ENCODE results near the gene HBB. TPM values are rescaled to one million over a fixed set of nuclear protein-coding genes. Genes with fewer than 3 reads are reported as not detected.

The HBB gene
- total RNA-seq, 1 donor from 2014 or later: not detected

DNA sequence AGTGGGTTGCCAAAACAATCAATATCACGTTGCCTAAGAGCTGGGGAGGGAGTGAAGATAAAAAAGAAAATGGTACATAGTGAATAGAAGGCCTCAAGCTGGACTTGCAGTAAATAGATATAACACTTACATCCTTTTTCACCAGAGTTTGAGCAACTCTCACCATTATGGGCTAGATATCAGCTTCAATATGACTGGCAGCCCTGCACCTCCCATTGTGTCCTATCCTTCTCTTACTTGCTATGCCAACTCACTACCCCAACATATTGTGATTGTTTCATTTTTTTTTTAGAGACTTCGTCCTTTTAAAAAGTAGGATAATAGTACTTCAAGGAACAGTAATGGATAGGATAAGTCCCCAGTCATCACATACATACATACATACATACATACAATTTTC, 15.3 kb upstream of the HBB start:
- TF ChIP-seq, protein P1, sequence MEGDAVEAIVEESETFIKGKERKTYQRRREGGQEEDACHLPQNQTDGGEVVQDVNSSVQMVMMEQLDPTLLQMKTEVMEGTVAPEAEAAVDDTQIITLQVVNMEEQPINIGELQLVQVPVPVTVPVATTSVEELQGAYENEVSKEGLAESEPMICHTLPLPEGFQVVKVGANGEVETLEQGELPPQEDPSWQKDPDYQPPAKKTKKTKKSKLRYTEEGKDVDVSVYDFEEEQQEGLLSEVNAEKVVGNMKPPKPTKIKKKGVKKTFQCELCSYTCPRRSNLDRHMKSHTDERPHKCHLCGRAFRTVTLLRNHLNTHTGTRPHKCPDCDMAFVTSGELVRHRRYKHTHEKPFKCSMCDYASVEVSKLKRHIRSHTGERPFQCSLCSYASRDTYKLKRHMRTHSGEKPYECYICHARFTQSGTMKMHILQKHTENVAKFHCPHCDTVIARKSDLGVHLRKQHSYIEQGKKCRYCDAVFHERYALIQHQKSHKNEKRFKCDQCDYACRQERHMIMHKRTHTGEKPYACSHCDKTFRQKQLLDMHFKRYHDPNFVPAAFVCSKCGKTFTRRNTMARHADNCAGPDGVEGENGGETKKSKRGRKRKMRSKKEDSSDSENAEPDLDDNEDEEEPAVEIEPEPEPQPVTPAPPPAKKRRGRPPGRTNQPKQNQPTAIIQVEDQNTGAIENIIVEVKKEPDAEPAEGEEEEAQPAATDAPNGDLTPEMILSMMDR (IDR thresholded peaks at IDR 0.05; ENCODE audit: insufficient read depth, low read length, poor library complexity, severe bottlenecking): no peak
- Histone ChIP-seq H3K4me3 (ENCODE audit: low read depth, low read length) (no peak overlapping the region), H3K36me3 (ENCODE audit: control insufficient read depth, insufficient read depth, low read length) (no peaks in the 10 kb centered on the region), H3K27me3 (ENCODE audit: control insufficient read depth, insufficient read depth, low read length) (no peaks in the 10 kb centered on the region)
- DNase-seq (ENCODE audit: low read depth): no peak

DNA sequence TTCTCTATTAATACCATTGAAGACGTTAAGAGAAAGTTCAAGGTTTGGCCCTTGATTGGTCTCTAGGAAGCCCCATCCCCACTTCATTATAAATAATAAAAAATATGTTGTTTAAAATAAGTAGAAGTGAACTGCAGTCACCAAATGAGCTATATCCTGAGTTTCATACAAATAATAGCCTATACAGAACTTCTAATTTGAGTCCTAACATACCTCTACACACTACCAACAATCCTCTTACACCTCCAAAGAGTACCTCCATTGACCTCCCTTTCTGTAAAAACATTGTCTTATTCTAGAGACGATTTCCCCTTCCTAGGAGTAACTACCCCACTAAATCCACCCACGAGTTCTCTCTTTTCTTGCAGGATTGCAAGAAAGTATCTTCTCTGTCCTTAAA, 14.6 kb upstream of the HBB start:
- H3K27me3 ChIP-seq (ENCODE audit: control insufficient read depth, insufficient read depth, low read length): no peaks in the 10 kb centered on the region
- TF ChIP-seq, protein P1 (IDR thresholded peaks at IDR 0.05; ENCODE audit: insufficient read depth, low read length, poor library complexity, severe bottlenecking): no peak
- no peak for DNase-seq (ENCODE audit: low read depth)
- H3K4me3 ChIP-seq (ENCODE audit: low read depth, low read length): no peak overlapping the region
- no peaks in the 10 kb centered on the region for H3K36me3 ChIP-seq (ENCODE audit: control insufficient read depth, insufficient read depth, low read length)

DNA sequence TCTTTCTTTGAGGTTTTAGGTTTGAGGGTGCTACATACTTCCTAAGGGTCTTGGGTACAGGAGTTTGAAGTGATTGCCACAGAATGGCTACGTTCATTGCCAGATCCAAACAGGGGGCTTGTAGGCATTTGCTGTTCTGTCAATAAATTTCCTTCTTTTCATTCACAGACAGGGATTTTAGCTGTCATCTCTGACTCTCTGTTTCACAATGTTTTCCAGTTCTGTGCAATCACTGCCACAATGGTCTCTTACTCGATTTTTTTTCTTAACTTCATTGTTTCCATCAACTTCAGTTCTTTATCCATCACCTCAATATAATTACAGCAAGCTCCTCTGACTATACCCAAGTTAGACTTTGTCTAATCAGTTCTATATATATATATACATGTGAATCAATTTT, 13.6 kb upstream of the HBB start:
- no peak for DNase-seq (ENCODE audit: low read depth)
- no peaks in the 10 kb centered on the region for H3K27me3 ChIP-seq (ENCODE audit: control insufficient read depth, insufficient read depth, low read length)

DNA sequence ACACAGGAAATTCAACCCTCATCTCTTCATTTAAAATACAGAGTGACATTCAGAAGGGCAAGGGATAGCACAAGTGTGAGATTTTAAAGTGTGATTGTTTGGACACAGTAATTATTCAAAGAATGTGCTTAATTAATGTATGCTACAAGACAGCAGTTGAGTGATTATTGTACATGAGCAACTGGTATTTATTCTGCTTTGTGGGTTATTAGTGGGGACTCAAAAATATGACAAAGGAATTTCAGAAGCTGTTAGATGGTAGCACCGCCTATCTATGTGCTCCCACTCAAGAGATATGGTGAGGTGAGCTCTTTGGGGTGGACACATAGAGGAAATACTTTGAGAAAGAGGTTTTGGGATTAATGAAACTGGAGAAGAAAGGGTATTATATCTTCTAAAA, 13.2 kb upstream of the HBB start:
- H3K36me3 ChIP-seq (ENCODE audit: control insufficient read depth, insufficient read depth, low read length): no peaks in the 10 kb centered on the region
- no peak overlapping the region for H3K4me3 ChIP-seq (ENCODE audit: low read depth, low read length)
- TF ChIP-seq, protein P1 (IDR thresholded peaks at IDR 0.05; ENCODE audit: insufficient read depth, low read length, poor library complexity, severe bottlenecking): no peak
- no peak for DNase-seq (ENCODE audit: low read depth)
- no peaks in the 10 kb centered on the region for H3K27me3 ChIP-seq (ENCODE audit: control insufficient read depth, insufficient read depth, low read length)

More for the DNA sequence above, 13.6 kb upstream of the HBB start:
- TF ChIP-seq, protein P1 (IDR thresholded peaks at IDR 0.05; ENCODE audit: insufficient read depth, low read length, poor library complexity, severe bottlenecking): no peak
- Histone ChIP-seq H3K4me3 (ENCODE audit: low read depth, low read length) (no peak overlapping the region), H3K36me3 (ENCODE audit: control insufficient read depth, insufficient read depth, low read length) (no peaks in the 10 kb centered on the region)

DNA sequence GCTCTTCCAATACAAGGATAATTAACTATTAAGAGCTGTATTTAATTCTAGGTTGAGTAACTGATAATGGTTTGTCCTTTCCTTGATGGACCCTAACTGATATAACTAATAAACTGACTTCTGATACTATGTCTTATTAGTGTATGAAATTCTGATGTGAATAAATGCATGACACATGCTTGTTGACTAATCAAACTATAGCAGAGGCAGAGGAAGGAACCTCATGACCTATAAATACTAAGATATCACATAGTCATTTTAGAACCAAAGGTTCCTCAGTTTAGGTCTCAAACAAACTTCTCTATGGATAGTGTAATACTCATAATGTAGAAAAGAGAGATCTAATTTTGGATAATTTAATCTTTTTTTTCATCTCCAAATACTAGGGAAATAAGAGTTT, 12.2 kb upstream of the HBB start:
- H3K36me3 ChIP-seq (ENCODE audit: control insufficient read depth, insufficient read depth, low read length): no peaks in the 10 kb centered on the region
- no peak for DNase-seq (ENCODE audit: low read depth)
- H3K4me3 ChIP-seq (ENCODE audit: low read depth, low read length): no peak overlapping the region
- no peaks in the 10 kb centered on the region for H3K27me3 ChIP-seq (ENCODE audit: control insufficient read depth, insufficient read depth, low read length)
- TF ChIP-seq, protein P1 (IDR thresholded peaks at IDR 0.05; ENCODE audit: insufficient read depth, low read length, poor library complexity, severe bottlenecking): no peak

DNA sequence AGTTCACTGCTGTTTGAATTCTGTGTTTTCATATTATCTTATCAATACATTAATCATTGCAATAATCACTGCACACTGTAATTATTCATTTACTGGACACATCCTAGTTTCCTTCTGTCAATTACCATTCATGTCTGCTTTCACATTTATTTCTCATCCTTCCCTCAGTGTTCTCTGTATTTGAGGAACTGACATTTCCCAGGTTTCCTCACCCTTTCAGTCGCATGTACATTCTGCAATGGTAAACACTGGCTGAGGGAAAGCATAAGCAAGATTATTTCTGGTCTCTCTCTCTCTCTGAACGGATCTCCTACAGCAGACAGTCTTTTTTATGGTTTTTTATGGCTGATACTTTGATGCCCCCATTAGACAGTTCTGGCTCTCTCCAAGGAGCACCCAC, 11.6 kb upstream of the HBB start:
- no peaks in the 10 kb centered on the region for H3K27me3 ChIP-seq (ENCODE audit: control insufficient read depth, insufficient read depth, low read length)
- TF ChIP-seq, protein P1 (IDR thresholded peaks at IDR 0.05; ENCODE audit: insufficient read depth, low read length, poor library complexity, severe bottlenecking): no peak
- no peaks in the 10 kb centered on the region for H3K36me3 ChIP-seq (ENCODE audit: control insufficient read depth, insufficient read depth, low read length)
- H3K4me3 ChIP-seq (ENCODE audit: low read depth, low read length): no peak overlapping the region
- DNase-seq (ENCODE audit: low read depth): no peak
